GM19238 (cell line): Measurements from ENCODE around the gene ARHGAP10.
"Not testable (repeated sequence)": the region's sequence is repeated elsewhere in the genome, so short reads cannot be mapped to it uniquely, and the experiment has no call there.

Experiments
- DNase-seq: peaks from one replicate; pipeline ENCODE4 v3.0.0; 2011; ENCODE audit warnings: low spot score; ENCODE audit not compliant: insufficient read length

The ARHGAP10 gene

GRCh38 chr4:147901388-147901787 lies 169.5 kb downstream of the ARHGAP10 start:
- no peak for DNase-seq

GRCh38 chr4:147901916-147902315 lies 170.0 kb downstream of the ARHGAP10 start:
- DNase-seq = no peak

- no peak for DNase-seq
Observed at GRCh38 chr4:147909225-147909624, 177.3 kb downstream of the ARHGAP10 start.

- DNase-seq = no peak
Observed at GRCh38 chr4:147910315-147910714, 178.4 kb downstream of the ARHGAP10 start.

GRCh38 chr4:147912106-147912505 lies 180.2 kb downstream of the ARHGAP10 start:
- DNase-seq = not testable (repeated sequence)

GRCh38 chr4:147913137-147913536 lies 181.2 kb downstream of the ARHGAP10 start:
- DNase-seq = no peak

GRCh38 chr4:147916351-147916750 lies 184.5 kb downstream of the ARHGAP10 start:
- no peak for DNase-seq

- no peak for DNase-seq
Observed at GRCh38 chr4:147923381-147923780, 191.5 kb downstream of the ARHGAP10 start.

GRCh38 chr4:147923854-147924253 lies 192.0 kb downstream of the ARHGAP10 start:
- no peak for DNase-seq

- no peak for DNase-seq
Observed at GRCh38 chr4:147924604-147925412, 192.9 kb downstream of the ARHGAP10 start.

GRCh38 chr4:147927377-147928137 lies 195.7 kb downstream of the ARHGAP10 start:
- no peak for DNase-seq

- no peak for DNase-seq
Observed at GRCh38 chr4:147928400-147928799, 196.5 kb downstream of the ARHGAP10 start.

- DNase-seq = no peak
Observed at GRCh38 chr4:147929746-147930145, 197.9 kb downstream of the ARHGAP10 start.

GRCh38 chr4:147933316-147933715 lies 201.4 kb downstream of the ARHGAP10 start:
- DNase-seq = no peak

- no peak for DNase-seq
Observed at GRCh38 chr4:147933779-147934178, 201.9 kb downstream of the ARHGAP10 start.

GRCh38 chr4:147938496-147938895 lies 206.6 kb downstream of the ARHGAP10 start:
- DNase-seq = no peak

GRCh38 chr4:147940171-147940570 lies 208.3 kb downstream of the ARHGAP10 start:
- no peak for DNase-seq

- DNase-seq = no peak
Observed at GRCh38 chr4:147941373-147941772, 209.5 kb downstream of the ARHGAP10 start.

GRCh38 chr4:147942729-147943128 lies 210.8 kb downstream of the ARHGAP10 start:
- DNase-seq = no peak

- peak; percentile 24 for DNase-seq
Observed at GRCh38 chr4:147943159-147943638, 211.3 kb downstream of the ARHGAP10 start.

GRCh38 chr4:147944249-147944648 lies 212.4 kb downstream of the ARHGAP10 start:
- no peak for DNase-seq

- no peak for DNase-seq
Observed at GRCh38 chr4:147944670-147945260, 212.9 kb downstream of the ARHGAP10 start.
